Measurements from ENCODE around the gene RCOR3.

RCOR3 gene

GRCh38 chr1:211292411-211292810 lies 33.2 kb downstream of the RCOR3 start:
- H3K4me3 ChIP-seq (ENCODE audit: low read depth, low read length): no peak overlapping the region
- no peak for DNase-seq (ENCODE audit: low read depth)
- no peak for TF ChIP-seq CTCF (IDR thresholded peaks at IDR 0.05; ENCODE audit: insufficient read depth, low read depth, low read length, missing control alignments)

- TF ChIP-seq CTCF (IDR thresholded peaks at IDR 0.05; ENCODE audit: insufficient read depth, low read depth, low read length, missing control alignments): no peak
- no peak overlapping the region for H3K4me3 ChIP-seq (ENCODE audit: low read depth, low read length)
- DNase-seq (ENCODE audit: low read depth): no peak
These were observed 37.2 kb downstream of the RCOR3 start for GRCh38 chr1:211296396-211296795.

- no peak for TF ChIP-seq CTCF (IDR thresholded peaks at IDR 0.05; ENCODE audit: insufficient read depth, low read depth, low read length, missing control alignments)
- H3K4me3 ChIP-seq (ENCODE audit: low read depth, low read length): no peak overlapping the region
- peak; percentile 75 for DNase-seq (ENCODE audit: low read depth)
These were observed 45.9 kb downstream of the RCOR3 start for GRCh38 chr1:211305044-211305443.

GRCh38 chr1:211309617-211310016 lies 50.5 kb downstream of the RCOR3 start:
- TF ChIP-seq CTCF (IDR thresholded peaks at IDR 0.05; ENCODE audit: insufficient read depth, low read depth, low read length, missing control alignments): no peak
- no peak for DNase-seq (ENCODE audit: low read depth)
- H3K4me3 ChIP-seq (ENCODE audit: low read depth, low read length): no peak overlapping the region

GRCh38 chr1:211313392-211313791 lies 54.2 kb downstream of the RCOR3 start:
- no peak for TF ChIP-seq CTCF (IDR thresholded peaks at IDR 0.05; ENCODE audit: insufficient read depth, low read depth, low read length, missing control alignments)
- H3K4me3 ChIP-seq (ENCODE audit: low read depth, low read length): no peak overlapping the region
- no peak for DNase-seq (ENCODE audit: low read depth)

GRCh38 chr1:211318576-211319280 lies 59.6 kb downstream of the RCOR3 start:
- no peak for TF ChIP-seq CTCF (IDR thresholded peaks at IDR 0.05; ENCODE audit: insufficient read depth, low read depth, low read length, missing control alignments)
- no peak for DNase-seq (ENCODE audit: low read depth)
- H3K4me3 ChIP-seq (ENCODE audit: low read depth, low read length): no peak overlapping the region

- H3K4me3 ChIP-seq (ENCODE audit: low read depth, low read length): no peak overlapping the region
These were observed 60.7 kb downstream of the RCOR3 start for GRCh38 chr1:211319892-211320291.

More at GRCh38 chr1:211319892-211320291, 60.7 kb downstream of the RCOR3 start:
- no peak for TF ChIP-seq CTCF (IDR thresholded peaks at IDR 0.05; ENCODE audit: insufficient read depth, low read depth, low read length, missing control alignments)
- DNase-seq (ENCODE audit: low read depth): no peak
